ENCODE data around the gene SNX30.

Gene SNX30

GRCh38 chr9:112712678-112713077, 37.9 kb upstream of the SNX30 start:
- H2AFZ ChIP-seq (ENCODE audit: insufficient read depth, low read length, poor library complexity), result no peak overlapping the region
- H3K27me3 ChIP-seq (ENCODE audit: insufficient read depth, low read length), result no peaks in the 10 kb centered on the region
- no peak overlapping the region for H3K4me3 ChIP-seq (ENCODE audit: low read depth, low read length)
- WGBS (ENCODE audit: extremely low coverage, insufficient coverage, insufficient read length), result no CpG with 5 or more reads among the region's 3 CpGs
- H4K8ac ChIP-seq (ENCODE audit: low read depth, low read length), result no peak overlapping the region
- H3K14ac ChIP-seq (ENCODE audit: low read length), result no peak overlapping the region
- H2BK120ac ChIP-seq (ENCODE audit: insufficient read depth, low read length, poor library complexity), result no peak overlapping the region
- no peak overlapping the region for H3K9ac ChIP-seq (ENCODE audit: low read length)
- H3K23ac ChIP-seq (ENCODE audit: low read length), result no peak overlapping the region
- no peak overlapping the region for H3K18ac ChIP-seq (ENCODE audit: low read length)
- H3K4ac ChIP-seq (ENCODE audit: low read depth, low read length), result no peak overlapping the region
- H2AK5ac ChIP-seq (ENCODE audit: low read length), result no peak overlapping the region
- no peaks in the 10 kb centered on the region for H3K79me2 ChIP-seq (ENCODE audit: control insufficient read depth, insufficient read depth, low read length, poor library complexity)
- peaks cover 1% of the 10 kb centered on the region for H3K79me1 ChIP-seq (ENCODE audit: low read length)
- no peak overlapping the region for H3K27ac ChIP-seq (ENCODE audit: low read depth, low read length)
- no peak overlapping the region for H2BK5ac ChIP-seq (ENCODE audit: low read depth, low read length, poor library complexity)
- H4K91ac ChIP-seq (ENCODE audit: low read depth, low read length), result no peak overlapping the region
- H2BK12ac ChIP-seq (ENCODE audit: low read length), result no peak overlapping the region
- no peaks in the 10 kb centered on the region for H3K9me3 ChIP-seq (ENCODE audit: insufficient read depth, low read depth, low read length)
- H3K4me1 ChIP-seq (ENCODE audit: control insufficient read depth in 1 of 2, insufficient read depth in 2 of 2, low read length in 2 of 2), result no peaks in the 10 kb centered on the region
- no peak for DNase-seq
- H4K12ac ChIP-seq (ENCODE audit: low read depth, low read length), result no peak overlapping the region
- H3K36me3 ChIP-seq (ENCODE audit: control insufficient read depth in 1 of 2, insufficient read depth in 2 of 2, low read length in 2 of 2), result peaks cover 2 to 4% of the 10 kb centered on the region in 2 experiments
- no peak overlapping the region for H3K4me2 ChIP-seq (ENCODE audit: low read length)

- Histone ChIP-seq H2BK12ac (ENCODE audit: low read length) (no peak within 1 kb of the TSS), H3K4ac (ENCODE audit: low read depth, low read length) (peak within 1 kb of the TSS; percentile 2), H3K79me1 (ENCODE audit: low read length) (peaks cover 3% of the 10 kb centered on the region), H3K18ac (ENCODE audit: low read length) (peak within 1 kb of the TSS; percentile 3), H3K14ac (ENCODE audit: low read length) (peak within 1 kb of the TSS; percentile 10), H4K91ac (ENCODE audit: low read depth, low read length) (no peak within 1 kb of the TSS), H3K27ac (ENCODE audit: low read depth, low read length) (peak within 1 kb of the TSS; percentile 46), H3K9ac (ENCODE audit: low read length) (peak within 1 kb of the TSS; percentile 91), H3K36me3 (ENCODE audit: control insufficient read depth in 1 of 2, insufficient read depth in 2 of 2, low read length in 2 of 2) (peaks cover 2 to 4% of the 10 kb centered on the region in 2 experiments), H4K12ac (ENCODE audit: low read depth, low read length) (no peak within 1 kb of the TSS), H3K27me3 (ENCODE audit: insufficient read depth, low read length) (no peaks in the 10 kb centered on the region), H2AFZ (ENCODE audit: insufficient read depth, low read length, poor library complexity) (peak within 1 kb of the TSS; percentile 83), H2AK5ac (ENCODE audit: low read length) (no peak within 1 kb of the TSS), H3K4me1 (ENCODE audit: control insufficient read depth in 1 of 2, insufficient read depth in 2 of 2, low read length in 2 of 2) (no peaks in the 10 kb centered on the region), H2BK5ac (ENCODE audit: low read depth, low read length, poor library complexity) (no peak within 1 kb of the TSS), H3K4me2 (ENCODE audit: low read length) (peak within 1 kb of the TSS; percentile 80), H3K9me3 (ENCODE audit: insufficient read depth, low read depth, low read length) (no peaks in the 10 kb centered on the region), H3K23ac (ENCODE audit: low read length) (no peak within 1 kb of the TSS), H3K79me2 (ENCODE audit: control insufficient read depth, insufficient read depth, low read length, poor library complexity) (no peaks in the 10 kb centered on the region), H3K4me3 (ENCODE audit: low read depth, low read length) (peak within 1 kb of the TSS; percentile 89), H2BK120ac (ENCODE audit: insufficient read depth, low read length, poor library complexity) (no peak within 1 kb of the TSS), H4K8ac (ENCODE audit: low read depth, low read length) (peak within 1 kb of the TSS; percentile 18)
- no CpG with 5 or more reads among the region's 51 CpGs for WGBS (ENCODE audit: extremely low coverage, insufficient coverage, insufficient read length)
- DNase-seq, result peak; percentile 96 to 99
Measured at GRCh38 chr9:112717661-112718331, 32.8 kb upstream of the SNX30 start, which contains the start of gene INIP. TSS of gene INIP (minus strand) at chr9:112718117. CDS start at chr9:112716485, 1,632 bp downstream.

- H3K79me2 ChIP-seq (ENCODE audit: control insufficient read depth, insufficient read depth, low read length, poor library complexity), result no peaks in the 10 kb centered on the region
- no peak overlapping the region for H3K14ac ChIP-seq (ENCODE audit: low read length)
- H3K9ac ChIP-seq (ENCODE audit: low read length), result no peak overlapping the region
- no peaks in the 10 kb centered on the region for H3K27me3 ChIP-seq (ENCODE audit: insufficient read depth, low read length)
- H2BK5ac ChIP-seq (ENCODE audit: low read depth, low read length, poor library complexity), result no peak overlapping the region
- no peak overlapping the region for H3K23ac ChIP-seq (ENCODE audit: low read length)
- no peaks in the 10 kb centered on the region for H3K9me3 ChIP-seq (ENCODE audit: insufficient read depth, low read depth, low read length)
- no peak overlapping the region for H4K12ac ChIP-seq (ENCODE audit: low read depth, low read length)
- no peak overlapping the region for H4K8ac ChIP-seq (ENCODE audit: low read depth, low read length)
- no peak for DNase-seq
- H3K4me1 ChIP-seq (ENCODE audit: control insufficient read depth in 1 of 2, insufficient read depth in 2 of 2, low read length in 2 of 2), result no peaks in the 10 kb centered on the region
- no peak overlapping the region for H2BK120ac ChIP-seq (ENCODE audit: insufficient read depth, low read length, poor library complexity)
- no peak overlapping the region for H3K4me2 ChIP-seq (ENCODE audit: low read length)
- no peak overlapping the region for H3K4me3 ChIP-seq (ENCODE audit: low read depth, low read length)
- no CpG with 5 or more reads among the region's 1 CpG for WGBS (ENCODE audit: extremely low coverage, insufficient coverage, insufficient read length)
- H3K36me3 ChIP-seq (ENCODE audit: control insufficient read depth in 1 of 2, insufficient read depth in 2 of 2, low read length in 2 of 2), result peaks cover 0 to 2% of the 10 kb centered on the region in 2 experiments
- H3K79me1 ChIP-seq (ENCODE audit: low read length), result peaks cover 3% of the 10 kb centered on the region
- no peak overlapping the region for H3K4ac ChIP-seq (ENCODE audit: low read depth, low read length)
- H2AFZ ChIP-seq (ENCODE audit: insufficient read depth, low read length, poor library complexity), result no peak overlapping the region
- no peak overlapping the region for H3K18ac ChIP-seq (ENCODE audit: low read length)
- H2AK5ac ChIP-seq (ENCODE audit: low read length), result no peak overlapping the region
- no peak overlapping the region for H2BK12ac ChIP-seq (ENCODE audit: low read length)
- H4K91ac ChIP-seq (ENCODE audit: low read depth, low read length), result no peak overlapping the region
- no peak overlapping the region for H3K27ac ChIP-seq (ENCODE audit: low read depth, low read length)
Measured at GRCh38 chr9:112719241-112719691, 31.3 kb upstream of the SNX30 start.

GRCh38 chr9:112719696-112720095, 30.9 kb upstream of the SNX30 start:
- H4K8ac ChIP-seq (ENCODE audit: low read depth, low read length), result no peak overlapping the region
- H2BK5ac ChIP-seq (ENCODE audit: low read depth, low read length, poor library complexity), result no peak overlapping the region
- no peak overlapping the region for H3K4ac ChIP-seq (ENCODE audit: low read depth, low read length)
- H3K23ac ChIP-seq (ENCODE audit: low read length), result no peak overlapping the region
- no peaks in the 10 kb centered on the region for H3K27me3 ChIP-seq (ENCODE audit: insufficient read depth, low read length)
- no peak overlapping the region for H2BK120ac ChIP-seq (ENCODE audit: insufficient read depth, low read length, poor library complexity)
- H3K79me2 ChIP-seq (ENCODE audit: control insufficient read depth, insufficient read depth, low read length, poor library complexity), result no peaks in the 10 kb centered on the region
- H2AFZ ChIP-seq (ENCODE audit: insufficient read depth, low read length, poor library complexity), result no peak overlapping the region
- peaks cover 3% of the 10 kb centered on the region for H3K79me1 ChIP-seq (ENCODE audit: low read length)
- H2BK12ac ChIP-seq (ENCODE audit: low read length), result no peak overlapping the region
- H3K4me1 ChIP-seq (ENCODE audit: control insufficient read depth in 1 of 2, insufficient read depth in 2 of 2, low read length in 2 of 2), result no peaks in the 10 kb centered on the region
- no peak overlapping the region for H3K27ac ChIP-seq (ENCODE audit: low read depth, low read length)
- H3K18ac ChIP-seq (ENCODE audit: low read length), result no peak overlapping the region
- no CpG with 5 or more reads among the region's 2 CpGs for WGBS (ENCODE audit: extremely low coverage, insufficient coverage, insufficient read length)
- H3K4me2 ChIP-seq (ENCODE audit: low read length), result no peak overlapping the region
- H3K9me3 ChIP-seq (ENCODE audit: insufficient read depth, low read depth, low read length), result no peaks in the 10 kb centered on the region
- no peak overlapping the region for H3K9ac ChIP-seq (ENCODE audit: low read length)
- DNase-seq, result peak in 1 of 2 donors; percentile 36
- no peak overlapping the region for H2AK5ac ChIP-seq (ENCODE audit: low read length)
- no peak overlapping the region for H4K12ac ChIP-seq (ENCODE audit: low read depth, low read length)
- H3K4me3 ChIP-seq (ENCODE audit: low read depth, low read length), result no peak overlapping the region
- H4K91ac ChIP-seq (ENCODE audit: low read depth, low read length), result no peak overlapping the region
- no peak overlapping the region for H3K14ac ChIP-seq (ENCODE audit: low read length)
- peaks cover 0 to under 1% of the 10 kb centered on the region in 2 experiments for H3K36me3 ChIP-seq (ENCODE audit: control insufficient read depth in 1 of 2, insufficient read depth in 2 of 2, low read length in 2 of 2)
